K562 treated with DMSO at 1 percent for 48 hours (cell line): ENCODE data around the gene MISFA. TPM values are rescaled to one million over a fixed set of nuclear protein-coding genes. Genes with fewer than 3 reads are reported as not detected.

Experiments used
- total RNA-seq: library from RNA; unstranded; fragments of 300-600 nt; gene quantifications from 2 replicates; pipeline ENCODE4 v1.2.3, GENCODE V29; 2022; ENCODE audit warnings: low replicate concordance; ENCODE audit errors: extremely low read depth

The MISFA gene
- total RNA-seq, result not detected in 2 replicates

GRCh38 chr11:18599739-18600230 lies at the start of gene MISFA:
Gene MISFA (plus strand): TSS chr11:18599789. CDS start chr11:18599929, 140 bp downstream.

GRCh38 chr11:18588297-18589252 lies 11.0 kb upstream of the MISFA start, which contains the start of gene UEVLD:
Gene UEVLD (minus strand): TSS chr11:18588734. CDS start chr11:18588654, 80 bp downstream.

DNA sequence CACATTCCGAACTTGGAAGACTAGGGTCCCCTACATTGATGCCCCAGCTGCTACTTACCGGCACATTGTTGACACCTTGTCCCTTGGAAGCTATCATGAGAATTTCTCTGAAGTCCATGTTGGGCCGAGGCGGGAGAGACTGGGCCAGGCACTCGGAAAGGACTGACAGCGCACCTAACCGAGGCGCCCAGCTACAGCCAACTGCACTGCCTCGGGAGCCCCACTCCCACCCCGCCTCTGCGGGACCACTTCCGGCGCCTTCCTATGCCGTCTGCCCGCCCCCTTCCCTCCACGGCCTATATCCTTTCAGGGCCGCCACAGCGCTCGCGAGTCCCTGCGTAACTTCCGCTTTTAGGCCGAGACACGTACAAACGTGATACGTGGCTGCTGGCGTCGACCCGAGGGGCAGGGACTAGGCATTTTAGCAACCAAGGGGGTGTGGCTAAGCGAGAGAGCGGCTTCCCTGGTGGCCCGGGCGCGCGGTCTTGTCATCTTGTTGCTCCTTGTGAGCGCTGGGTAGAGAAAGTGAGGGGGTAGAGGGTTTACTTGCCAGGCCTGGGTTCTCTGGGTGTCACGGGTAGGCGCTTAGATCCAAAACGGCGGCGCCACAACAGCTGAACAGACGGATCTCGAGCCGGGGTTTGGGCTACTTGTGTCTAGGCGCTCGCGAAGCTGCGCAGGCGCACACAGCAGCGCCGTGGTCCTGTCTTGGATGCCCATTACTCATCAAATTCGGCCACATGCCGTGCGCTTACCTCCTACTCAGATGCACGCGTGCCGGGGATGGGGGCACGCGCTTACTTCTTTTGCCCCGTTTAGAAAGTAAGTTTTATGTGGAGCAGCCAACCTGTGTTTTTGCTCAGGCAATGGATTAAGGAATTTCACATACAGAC lies 34.8 kb downstream of the MISFA start, which contains the start of gene SPTY2D1:
TSS of gene SPTY2D1 (minus strand) at position 203 of the 893 bp plus-strand sequence. CDS start at position 118, 85 bp downstream.

Other genes with a start within 250 kb of the MISFA start
- 828 TPM in 1 of 2 replicates, not detected in the other for gene LDHA, start 205.2 kb upstream of the MISFA start, total RNA-seq
- not detected in 2 replicates for gene LDHC, start 187.5 kb upstream of the MISFA start, total RNA-seq
- gene LDHAL6A, start 143.9 kb upstream of the MISFA start, total RNA-seq, result not detected in 2 replicates
- not detected in 2 replicates for gene TSG101, start 72.8 kb upstream of the MISFA start, total RNA-seq
- not detected in 2 replicates for gene UEVLD, start 11.1 kb upstream of the MISFA start, total RNA-seq
- gene SPTY2D1, start 34.6 kb downstream of the MISFA start, total RNA-seq, result not detected in 2 replicates
- gene TMEM86A, start 99.0 kb downstream of the MISFA start, total RNA-seq, result not detected in 2 replicates
- not detected in 2 replicates for gene IGSF22, start 126.4 kb downstream of the MISFA start, total RNA-seq
- not detected in 2 replicates for gene PTPN5, start 192.0 kb downstream of the MISFA start, total RNA-seq